Activated T-cell treated with anti-CD3 and anti-CD28 coated beads, Interleukin-2, amount 50 U/mL, for 4 hours (primary cell): ENCODE data around the gene CNRIP1. TPM values are rescaled to one million over a fixed set of nuclear protein-coding genes. Genes with fewer than 3 reads are reported as not detected.
"Not testable (repeated sequence)": the region's sequence is repeated elsewhere in the genome, so short reads cannot be mapped to it uniquely, and the experiment has no call there.

Source experiments
- ATAC-seq, 2 donors: fragments of 200-7000 bp; cut with Tn5 transposase; one replicate each; pipeline ENCODE4 v1.10.0; 2021
- DNase-seq: peaks from one replicate; pipeline ENCODE4 v3.0.0-alpha.2; 2020
- H3K27me3 Mint-ChIP-seq: one replicate; pipeline ENCODE4 v1.8.0; 2021; ENCODE audit warnings: low read depth, mixed read lengths
- H3K36me3 Mint-ChIP-seq: one replicate; pipeline ENCODE4 v1.8.0; 2022; ENCODE audit warnings: mixed read lengths; ENCODE audit not compliant: insufficient read depth
- H3K4me1 Mint-ChIP-seq: one replicate; pipeline ENCODE4 v1.8.0; 2021; ENCODE audit warnings: low read depth, mixed read lengths
- H3K4me3 Mint-ChIP-seq: one replicate; pipeline ENCODE4 v1.8.0; 2021; ENCODE audit warnings: mild to moderate bottlenecking, moderate library complexity, mixed read lengths
- H3K9me3 Mint-ChIP-seq: one replicate; pipeline ENCODE4 v1.8.0; 2021; ENCODE audit warnings: mixed read lengths
- total RNA-seq, 3 donors: library from RNA; stranded (reverse); gene quantifications; one replicate each; pipeline ENCODE4 v1.2.1, GENCODE V29; 2021

CNRIP1 gene
- total RNA-seq, 3 donors from 2014 or later = 0.11 to 0.13 TPM; not detected in 1

DNA sequence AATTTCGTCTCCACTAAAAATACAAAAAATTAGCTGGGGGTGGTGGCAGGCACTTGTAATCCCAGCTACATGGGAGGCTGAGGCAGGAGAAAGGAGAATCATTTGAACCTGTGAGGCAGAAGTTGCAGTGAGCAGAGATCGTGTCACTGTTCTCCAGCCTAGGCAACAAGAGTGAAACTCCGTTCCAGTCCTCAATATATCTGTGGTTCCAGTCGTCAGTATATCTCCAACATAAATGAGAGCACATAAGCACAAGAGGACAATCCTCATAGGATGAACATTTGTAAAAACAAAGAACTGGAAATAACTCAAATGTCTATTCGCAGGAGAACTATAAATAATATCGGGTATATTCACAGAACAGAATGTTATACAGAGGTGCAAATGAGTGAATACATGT is 32.2 kb upstream of the CNRIP1 start:
- no peak for DNase-seq
- no peaks in the 10 kb centered on the region for H3K9me3 Mint-ChIP-seq

DNA sequence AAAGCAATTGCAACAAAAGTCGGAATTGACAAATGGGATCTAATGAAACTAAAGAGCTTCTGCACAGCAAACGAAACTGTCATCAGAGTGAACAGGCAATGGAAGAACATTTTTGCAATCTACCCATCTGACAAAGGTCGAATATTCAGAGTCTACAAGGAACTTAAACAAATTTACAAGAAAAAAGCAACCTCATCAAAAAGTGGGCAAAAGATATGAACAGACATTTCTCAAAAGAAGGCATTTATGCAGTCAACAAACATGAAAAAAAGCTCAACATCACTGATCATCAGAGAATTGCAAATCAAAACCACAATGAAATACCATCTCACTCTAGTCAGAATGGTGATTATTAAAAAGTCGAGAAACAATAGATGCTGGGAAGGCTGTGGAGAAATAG is 29.3 kb upstream of the CNRIP1 start:
- H3K9me3 Mint-ChIP-seq, ATAC-seq, DNase-seq, H3K36me3 Mint-ChIP-seq, H3K4me1 Mint-ChIP-seq, H3K4me3 Mint-ChIP-seq: not testable (repeated sequence)
- peaks cover 27% of the 10 kb centered on the region for H3K27me3 Mint-ChIP-seq

More for the DNA sequence above, 32.2 kb upstream of the CNRIP1 start:
- peaks cover 12% of the 10 kb centered on the region for H3K27me3 Mint-ChIP-seq
- ATAC-seq = no peak
- no peaks in the 10 kb centered on the region for H3K36me3 Mint-ChIP-seq
- H3K4me3 Mint-ChIP-seq = no peak overlapping the region
- H3K4me1 Mint-ChIP-seq = no peaks in the 10 kb centered on the region

DNA sequence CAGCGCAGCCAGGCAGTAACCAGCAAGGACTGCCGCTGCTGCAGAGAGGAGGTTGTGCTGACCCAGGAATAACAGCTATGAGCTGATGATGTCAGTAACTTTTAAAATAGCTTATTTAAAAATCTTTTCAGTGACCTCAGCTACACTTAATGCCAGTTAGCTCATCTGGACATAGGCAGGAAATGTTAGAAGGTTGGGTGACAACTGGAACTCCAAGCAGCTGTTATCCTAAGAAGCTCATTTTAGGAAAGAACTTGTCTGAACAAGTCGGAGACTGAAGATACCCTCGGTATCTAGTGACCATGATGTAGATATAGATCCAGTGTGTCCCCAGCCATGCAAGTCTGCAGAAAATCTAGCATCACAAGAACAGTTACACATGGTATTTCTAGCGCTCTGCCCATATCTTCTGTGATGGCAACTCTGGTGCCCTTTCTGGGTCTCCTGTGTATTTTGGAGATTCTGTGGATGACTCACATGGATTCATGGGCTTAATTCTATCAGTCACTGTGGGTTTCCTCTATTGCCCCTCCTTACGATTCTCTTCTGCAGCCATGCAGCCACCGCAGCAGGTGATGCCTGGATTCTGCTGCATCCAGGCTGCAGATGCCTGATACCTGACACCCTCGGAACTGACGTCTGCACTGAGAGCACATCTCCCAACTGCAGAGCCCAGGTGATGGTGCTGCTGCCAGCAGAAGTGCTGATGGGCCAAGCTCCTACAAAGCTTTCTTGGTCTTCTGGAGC is 25.6 kb upstream of the CNRIP1 start:
- Mint-ChIP-seq H3K9me3 (no peaks in the 10 kb centered on the region), H3K36me3 (no peaks in the 10 kb centered on the region), H3K4me3 (no peak overlapping the region), H3K27me3 (peaks cover 41% of the 10 kb centered on the region), H3K4me1 (no peaks in the 10 kb centered on the region)
- ATAC-seq = no peak
- DNase-seq = no peak

GRCh38 chr2:68344031-68344430 is 24.3 kb upstream of the CNRIP1 start:
- H3K36me3 Mint-ChIP-seq = no peaks in the 10 kb centered on the region
- H3K4me3 Mint-ChIP-seq = no peak overlapping the region
- no peak for DNase-seq
- peaks cover 51% of the 10 kb centered on the region for H3K27me3 Mint-ChIP-seq
- H3K9me3 Mint-ChIP-seq = no peaks in the 10 kb centered on the region
- H3K4me1 Mint-ChIP-seq = no peaks in the 10 kb centered on the region
- no peak for ATAC-seq

GRCh38 chr2:68342470-68342869 is 22.7 kb upstream of the CNRIP1 start:
- no peak for DNase-seq
- H3K27me3 Mint-ChIP-seq = peaks cover 45% of the 10 kb centered on the region
- no peaks in the 10 kb centered on the region for H3K9me3 Mint-ChIP-seq

DNA sequence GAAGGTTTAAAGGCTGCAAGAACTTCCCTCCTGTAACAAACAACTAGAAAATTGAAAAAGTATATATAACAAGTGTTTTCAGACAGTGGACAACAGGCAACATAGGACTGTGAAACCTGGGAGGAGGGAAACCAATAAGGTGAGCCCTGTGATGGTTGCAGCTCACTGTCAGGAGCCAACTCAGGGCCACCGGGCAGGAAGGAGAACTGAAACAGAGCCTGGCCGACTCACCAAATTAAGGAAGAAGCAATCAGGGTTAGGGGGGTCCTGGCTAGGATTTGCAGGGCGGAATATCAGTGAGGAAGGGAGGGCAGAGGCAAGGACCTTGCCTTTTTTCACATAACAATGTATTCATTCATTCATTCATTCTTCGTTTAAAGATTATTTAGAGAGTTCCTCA is 21.8 kb upstream of the CNRIP1 start:
- DNase-seq (no peak), ATAC-seq (no peak)
- Mint-ChIP-seq H3K36me3 (no peaks in the 10 kb centered on the region), H3K9me3 (no peaks in the 10 kb centered on the region), H3K27me3 (peaks cover 36% of the 10 kb centered on the region), H3K4me3 (no peak overlapping the region), H3K4me1 (no peaks in the 10 kb centered on the region)

More at GRCh38 chr2:68342470-68342869, 22.7 kb upstream of the CNRIP1 start:
- ATAC-seq = no peak
- Mint-ChIP-seq H3K36me3 (no peaks in the 10 kb centered on the region), H3K4me3 (no peak overlapping the region), H3K4me1 (no peaks in the 10 kb centered on the region)

DNA sequence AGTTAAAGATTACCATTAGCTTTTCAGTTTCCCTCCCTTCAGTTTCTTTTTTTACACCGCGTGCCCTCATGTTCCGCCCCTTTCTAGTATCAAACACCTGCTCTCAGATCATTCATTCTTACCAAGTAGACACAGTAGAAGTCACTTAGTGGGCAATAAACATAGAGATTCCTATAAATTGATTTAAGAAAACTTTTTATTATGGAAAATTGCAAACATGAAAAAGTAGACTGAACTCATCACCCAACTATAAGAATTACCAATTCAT is 21.2 kb upstream of the CNRIP1 start:
- Mint-ChIP-seq H3K36me3 (no peaks in the 10 kb centered on the region), H3K4me3 (no peak overlapping the region), H3K9me3 (no peaks in the 10 kb centered on the region), H3K4me1 (no peaks in the 10 kb centered on the region), H3K27me3 (peaks cover 32% of the 10 kb centered on the region)
- ATAC-seq = no peak
- DNase-seq = no peak

DNA sequence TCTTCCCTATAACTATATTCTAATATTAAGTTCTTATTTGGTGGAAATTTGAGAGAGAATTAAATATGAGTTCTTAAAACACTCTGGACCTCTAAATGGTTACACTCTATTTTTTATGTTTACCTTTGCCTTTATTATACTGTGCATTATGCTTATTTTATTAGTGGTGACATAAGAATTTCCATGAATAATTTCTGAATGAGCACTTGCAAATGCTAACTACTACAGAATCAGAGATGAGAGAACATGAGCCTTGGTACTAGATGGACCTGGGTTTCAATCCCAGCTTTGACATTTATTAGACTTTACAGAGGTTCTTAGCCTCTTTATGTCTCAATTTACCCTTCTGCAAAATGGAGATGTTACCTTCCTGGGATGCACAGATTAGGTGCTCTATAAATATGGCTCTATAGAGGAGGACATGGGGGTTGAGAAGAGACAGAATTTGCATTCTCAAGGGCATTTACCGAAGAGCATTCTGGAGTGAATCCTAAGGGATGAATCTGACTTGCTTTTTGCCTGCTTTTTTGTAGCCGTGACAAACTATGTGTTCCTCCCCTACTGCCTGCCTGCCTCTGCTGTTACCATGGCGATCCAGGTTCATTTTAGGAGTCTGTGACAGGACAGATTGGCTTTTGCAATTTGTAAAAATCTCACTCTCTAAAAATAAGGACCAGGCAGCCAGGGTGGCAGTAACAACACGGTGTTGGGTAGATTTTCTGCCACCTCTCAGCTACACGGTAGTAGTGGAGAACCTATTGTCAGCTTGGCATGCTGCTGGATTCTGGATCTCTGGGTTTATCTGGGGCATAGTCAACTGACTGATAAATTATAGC is 20.7 kb upstream of the CNRIP1 start:
- H3K36me3 Mint-ChIP-seq = no peaks in the 10 kb centered on the region
- no peaks in the 10 kb centered on the region for H3K4me1 Mint-ChIP-seq
- H3K4me3 Mint-ChIP-seq = no peak overlapping the region
- ATAC-seq (no peak), DNase-seq (no peak)
- H3K9me3 Mint-ChIP-seq = no peaks in the 10 kb centered on the region
- H3K27me3 Mint-ChIP-seq = peaks cover 34% of the 10 kb centered on the region

- DNase-seq = no peak
- Mint-ChIP-seq H3K4me3 (no peak overlapping the region), H3K4me1 (no peaks in the 10 kb centered on the region), H3K36me3 (no peaks in the 10 kb centered on the region), H3K27me3 (peaks cover 30% of the 10 kb centered on the region), H3K9me3 (no peaks in the 10 kb centered on the region)
- no peak for ATAC-seq
These were observed 16.4 kb upstream of the CNRIP1 start for GRCh38 chr2:68336192-68336591.

GRCh38 chr2:68333931-68334330 is 14.2 kb upstream of the CNRIP1 start:
- no peaks in the 10 kb centered on the region for H3K9me3 Mint-ChIP-seq
- no peaks in the 10 kb centered on the region for H3K4me1 Mint-ChIP-seq
- DNase-seq (no peak), ATAC-seq (no peak)
- H3K36me3 Mint-ChIP-seq = no peaks in the 10 kb centered on the region
- peaks cover 21% of the 10 kb centered on the region for H3K27me3 Mint-ChIP-seq
- no peak overlapping the region for H3K4me3 Mint-ChIP-seq

GRCh38 chr2:68333009-68333408 is 13.3 kb upstream of the CNRIP1 start:
- H3K4me3 Mint-ChIP-seq = no peak overlapping the region
- H3K27me3 Mint-ChIP-seq = peaks cover 27% of the 10 kb centered on the region
- no peaks in the 10 kb centered on the region for H3K4me1 Mint-ChIP-seq
- DNase-seq = no peak
- ATAC-seq = no peak
- H3K36me3 Mint-ChIP-seq = no peaks in the 10 kb centered on the region
- H3K9me3 Mint-ChIP-seq = no peaks in the 10 kb centered on the region

DNA sequence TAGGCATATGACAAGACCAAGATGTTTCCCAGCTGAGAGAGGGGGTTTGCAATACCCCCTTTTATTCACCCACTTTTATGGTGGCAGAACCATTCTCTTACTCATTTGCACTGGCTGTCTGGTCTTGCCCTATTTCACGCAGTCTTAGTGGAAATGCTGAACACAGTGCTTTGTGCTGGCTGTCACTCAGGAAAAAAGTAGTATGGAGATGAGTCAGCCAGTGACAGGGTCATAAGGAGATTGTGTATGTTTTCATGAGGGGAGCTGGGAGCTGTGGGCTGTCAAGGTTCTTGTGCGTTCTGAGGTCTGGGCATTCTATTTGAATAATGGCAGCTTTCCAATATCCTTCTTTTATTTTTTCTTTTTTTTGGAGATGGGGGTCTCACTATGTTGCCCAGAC is 10.9 kb upstream of the CNRIP1 start:
- Mint-ChIP-seq H3K27me3 (peaks cover 36% of the 10 kb centered on the region), H3K4me1 (no peaks in the 10 kb centered on the region), H3K4me3 (no peak overlapping the region), H3K9me3 (no peaks in the 10 kb centered on the region), H3K36me3 (no peaks in the 10 kb centered on the region)
- peak in 1 of 2 donors; percentile 38 for ATAC-seq
- DNase-seq = no peak

- no peaks in the 10 kb centered on the region for H3K4me1 Mint-ChIP-seq
These were observed 9.2 kb upstream of the CNRIP1 start for GRCh38 chr2:68328901-68329300.

GRCh38 chr2:68325056-68325455 is 5.3 kb upstream of the CNRIP1 start:
- Mint-ChIP-seq H3K4me3 (no peak overlapping the region), H3K4me1 (peaks cover 3% of the 10 kb centered on the region), H3K27me3 (peaks cover 49% of the 10 kb centered on the region), H3K36me3 (no peaks in the 10 kb centered on the region), H3K9me3 (no peaks in the 10 kb centered on the region)
- DNase-seq (no peak), ATAC-seq (no peak)

More at GRCh38 chr2:68328901-68329300, 9.2 kb upstream of the CNRIP1 start:
- H3K27me3 Mint-ChIP-seq = peaks cover 40% of the 10 kb centered on the region
- no peak overlapping the region for H3K4me3 Mint-ChIP-seq
- H3K9me3 Mint-ChIP-seq = no peaks in the 10 kb centered on the region
- DNase-seq (no peak), ATAC-seq (no peak)
- H3K36me3 Mint-ChIP-seq = no peaks in the 10 kb centered on the region

DNA sequence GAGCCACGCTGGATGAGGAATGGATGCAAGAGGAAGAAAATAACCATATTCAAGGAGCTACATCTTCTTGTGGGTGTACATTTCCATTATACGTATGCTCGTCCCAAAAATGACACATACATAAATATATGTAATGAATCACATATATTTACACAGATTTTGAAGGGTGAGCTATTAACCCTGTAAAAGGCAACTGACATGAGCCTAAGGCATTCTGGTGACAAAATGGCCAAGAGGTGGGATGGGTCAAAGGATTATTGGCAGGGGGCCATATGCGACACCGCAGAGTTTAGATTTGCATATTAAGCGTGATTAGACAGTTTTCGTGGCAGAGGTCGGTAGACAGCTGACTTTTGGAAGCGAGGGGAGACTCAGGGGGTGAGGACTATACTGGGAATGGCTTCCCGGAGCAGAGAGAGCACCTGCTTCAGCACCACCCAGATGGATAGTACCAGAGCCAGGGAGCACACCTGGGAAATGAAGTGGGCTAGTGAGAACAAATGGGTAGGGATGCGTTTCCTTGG is 431 bp upstream of the CNRIP1 start:
- Mint-ChIP-seq H3K4me3 (peak overlapping the region; percentile 67), H3K27me3 (peaks cover 57% of the 10 kb centered on the region), H3K36me3 (no peaks in the 10 kb centered on the region), H3K4me1 (peaks cover 7% of the 10 kb centered on the region), H3K9me3 (no peaks in the 10 kb centered on the region)
- ATAC-seq = no peak
- no peak for DNase-seq
